HCT116 (cell line): ENCODE data around the gene TMEM106C.

Experiments
- ATF3 ChIP-seq: IDR thresholded peaks from 2 replicates; pipeline ENCODE4 v1.6.1; 2012
- CBX3 ChIP-seq: IDR thresholded peaks from 2 replicates; pipeline ENCODE4 v1.6.1; 2012; ENCODE audit warnings: low read depth
- CTCF ChIP-seq, 3 experiments: fragments of 200-600 bp in 1 of 3; sonication (generic) in 1 of 3; IDR thresholded peaks in 2 of 3; conservative IDR thresholded peaks in 1 of 3; 2 replicates each; pipeline ENCODE4 v1.5.1; 2012 to 2017; ENCODE audit warnings: low read depth in 2 of 3, low read length in 2 of 3, antibody characterized with exemption in 1 of 3, borderline replicate concordance in 1 of 3, control low read depth in 1 of 3, mild to moderate bottlenecking in 1 of 3, mixed read lengths in 1 of 3, mixed run types in 1 of 3, moderate library complexity in 1 of 3; ENCODE audit not compliant: insufficient read depth in 1 of 3
- ELF1 ChIP-seq: IDR thresholded peaks from 2 replicates; pipeline ENCODE4 v1.6.1; 2012; ENCODE audit warnings: low read depth, borderline replicate concordance
- EZH2phosphoT487 ChIP-seq: fragments of 200-600 bp; IDR thresholded peaks from 2 replicates; pipeline ENCODE4 v1.6.1; 2018; ENCODE audit warnings: antibody characterized with exemption, borderline replicate concordance
- POLR2A ChIP-seq: IDR thresholded peaks from 2 replicates; pipeline ENCODE4 v1.7.0; 2011; ENCODE audit warnings: borderline replicate concordance; ENCODE audit not compliant: insufficient read depth, insufficient read length; ENCODE audit errors: extremely low read depth
- REST ChIP-seq: IDR thresholded peaks from 2 replicates; pipeline ENCODE4 v1.6.1; 2012; ENCODE audit warnings: low read depth
- SIN3A ChIP-seq: IDR thresholded peaks from 2 replicates; pipeline ENCODE4 v1.6.1; 2012; ENCODE audit warnings: low read depth
- SP1 ChIP-seq: IDR thresholded peaks from 2 replicates; pipeline ENCODE4 v1.6.1; 2012; ENCODE audit warnings: low read depth
- ZFX ChIP-seq: fragments of 450-650 bp; IDR thresholded peaks from 2 replicates; pipeline ENCODE4 v1.6.1; 2017

GRCh38 chr12:48017921-48018617, 54.7 kb downstream of the TMEM106C start:
- TF ChIP-seq CTCF (IDR thresholded peaks at IDR 0.05 in 2 of 3, conservative IDR thresholded peaks at IDR 0.05 in 1 of 3; ENCODE audit: borderline replicate concordance in 1 of 3, insufficient read depth in 1 of 3, low read depth in 2 of 3, low read length in 2 of 3), result no peak
- no peak for TF ChIP-seq SP1
- TF ChIP-seq ATF3, result no peak
- no peak for TF ChIP-seq CBX3
- TF ChIP-seq ELF1, result no peak
- TF ChIP-seq EZH2phosphoT487, result no peak
- TF ChIP-seq POLR2A, result no peak
- TF ChIP-seq ZFX, result no peak
- no peak for TF ChIP-seq REST
- no peak for TF ChIP-seq SIN3A
